ENCODE measurements around the gene AK1.
"Not testable (repeated sequence)": the region's sequence is repeated elsewhere in the genome, so short reads cannot be mapped to it uniquely, and the experiment has no call there.

GRCh38 chr9:127836561-127836960 is 40.9 kb downstream of the AK1 start:
- not testable (repeated sequence) for TF ChIP-seq POLR2A (IDR thresholded peaks at IDR 0.05; ENCODE audit: low read depth, low read length); ETV6 (conservative IDR thresholded peaks at IDR 0.05 in 1 of 2, IDR thresholded peaks at IDR 0.05 in 1 of 2; ENCODE audit: borderline replicate concordance in 1 of 2, low read depth in 1 of 2)

All from GM12878 (cell line).